ENCODE data around the gene ADH1B. TPM values are rescaled to one million over a fixed set of nuclear protein-coding genes. Genes with fewer than 3 reads are reported as not detected.

The ADH1B gene
- total and polyA plus RNA-seq, 4 experiments from 2014 or later: not detected

DNA sequence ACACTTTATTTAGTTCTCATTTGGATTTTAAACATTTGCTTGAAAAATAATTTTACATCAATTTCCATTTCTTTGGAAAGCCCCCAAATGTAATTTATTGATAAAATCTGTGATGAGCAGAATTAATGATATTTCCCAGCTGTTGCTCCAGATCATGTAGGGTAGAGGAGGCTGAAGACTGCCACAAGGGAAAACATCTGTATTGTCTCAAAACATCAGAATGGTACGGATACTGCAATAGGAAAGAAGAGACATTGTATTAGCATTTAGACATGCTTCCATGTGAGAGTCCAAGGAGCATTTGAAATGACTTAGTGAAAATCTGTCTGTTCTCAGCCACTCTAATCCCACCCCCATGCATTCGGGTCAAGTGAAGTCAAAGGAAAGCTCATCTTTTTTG is 44.8 kb downstream of the ADH1B start:
- no peaks in the 10 kb centered on the region for H3K36me3 Mint-ChIP-seq
- no peak overlapping the region for H3K27ac Mint-ChIP-seq
- H3K9me3 Mint-ChIP-seq: peaks cover 0 to 4% (median 2%) of the 10 kb centered on the region in 8 donors
- Histone ChIP-seq H3K36me3 (ENCODE audit: insufficient read depth, low read length) (no peaks in the 10 kb centered on the region), H3K27me3 (ENCODE audit: insufficient read depth, low read length) (no peaks in the 10 kb centered on the region), H3K4me3 (ENCODE audit: low read length in 2 of 2) (no peak overlapping the region), H3K27ac (ENCODE audit: low read depth, low read length) (no peak overlapping the region), H3K4me1 (ENCODE audit: insufficient read depth, low read length) (no peaks in the 10 kb centered on the region), H3K9me3 (ENCODE audit: control insufficient read depth in 1 of 2, low read length in 2 of 2) (no peaks in the 10 kb centered on the region)
- H3K4me1 Mint-ChIP-seq: no peaks in the 10 kb centered on the region
- DNase-seq: no peak
- ChIA-PET CTCF (ENCODE audit: partially characterized antibody) (no interaction called here), POLR2A (ENCODE audit: partially characterized antibody) (no interaction called here)
- H3K4me3 Mint-ChIP-seq: no peak overlapping the region
- intact Hi-C loops (cut with micrococcal nuclease): no loop called here
- H3K27me3 Mint-ChIP-seq: peaks cover 2 to 9% of the 10 kb centered on the region in 2 donors

- ChIA-PET CTCF (ENCODE audit: partially characterized antibody) (no interaction called here), POLR2A (ENCODE audit: partially characterized antibody) (no interaction called here)
- Mint-ChIP-seq H3K4me3 (no peak overlapping the region), H3K4me1 (no peaks in the 10 kb centered on the region), H3K27me3 (peaks cover 2 to 9% of the 10 kb centered on the region in 2 donors), H3K9me3 (peaks cover 0 to 4% (median 2%) of the 10 kb centered on the region in 8 donors), H3K27ac (no peak overlapping the region), H3K36me3 (no peaks in the 10 kb centered on the region)
- no peaks in the 10 kb centered on the region for H3K9me3 ChIP-seq (ENCODE audit: control insufficient read depth in 1 of 2, low read length in 2 of 2)
- intact Hi-C loops (cut with micrococcal nuclease): no loop called here
- no peaks in the 10 kb centered on the region for H3K36me3 ChIP-seq (ENCODE audit: insufficient read depth, low read length)
- H3K4me3 ChIP-seq (ENCODE audit: low read length in 2 of 2): no peak overlapping the region
- H3K4me1 ChIP-seq (ENCODE audit: insufficient read depth, low read length): no peaks in the 10 kb centered on the region
- H3K27ac ChIP-seq (ENCODE audit: low read depth, low read length): no peak overlapping the region
- H3K27me3 ChIP-seq (ENCODE audit: insufficient read depth, low read length): no peaks in the 10 kb centered on the region
- DNase-seq: no peak
Measured at GRCh38 chr4:99275885-99276284, 45.3 kb downstream of the ADH1B start.

- peaks cover 2 to 7% of the 10 kb centered on the region in 2 donors for H3K27me3 Mint-ChIP-seq
- Histone ChIP-seq H3K36me3 (ENCODE audit: insufficient read depth, low read length) (no peaks in the 10 kb centered on the region), H3K27me3 (ENCODE audit: insufficient read depth, low read length) (no peaks in the 10 kb centered on the region), H3K4me3 (ENCODE audit: low read length in 2 of 2) (no peak overlapping the region), H3K9me3 (ENCODE audit: control insufficient read depth in 1 of 2, low read length in 2 of 2) (no peaks in the 10 kb centered on the region), H3K27ac (ENCODE audit: low read depth, low read length) (no peak overlapping the region), H3K4me1 (ENCODE audit: insufficient read depth, low read length) (no peaks in the 10 kb centered on the region)
- ChIA-PET POLR2A (ENCODE audit: partially characterized antibody) (no interaction called here), CTCF (ENCODE audit: partially characterized antibody) (no interaction called here)
- H3K4me3 Mint-ChIP-seq: no peak overlapping the region
- intact Hi-C loops (cut with micrococcal nuclease): no loop called here
- no peaks in the 10 kb centered on the region for H3K4me1 Mint-ChIP-seq
- no peak overlapping the region for H3K27ac Mint-ChIP-seq
- peaks cover 0 to 5% (median 2%) of the 10 kb centered on the region in 8 donors for H3K9me3 Mint-ChIP-seq
- no peaks in the 10 kb centered on the region for H3K36me3 Mint-ChIP-seq
- DNase-seq: no peak
Measured at GRCh38 chr4:99275050-99275449, 46.2 kb downstream of the ADH1B start.

DNA sequence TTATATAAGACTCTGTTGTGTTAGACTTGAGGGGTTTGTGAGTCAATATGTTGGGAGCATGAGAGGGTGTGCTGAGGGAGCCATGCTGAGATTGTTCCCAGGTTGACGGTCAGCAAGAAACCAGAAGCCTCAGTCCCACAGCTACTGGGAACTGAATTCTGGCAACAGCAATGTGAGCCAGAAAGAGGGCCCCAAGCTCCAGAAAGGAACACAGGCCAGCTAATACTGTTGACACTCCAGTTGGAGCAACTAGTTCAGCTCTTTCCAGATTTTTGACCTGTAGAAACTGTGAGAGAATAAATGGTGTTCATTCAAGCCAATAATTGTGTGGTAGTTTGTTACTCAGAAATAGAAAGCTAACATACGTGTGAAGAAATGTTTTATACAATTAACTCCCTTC is 47.5 kb downstream of the ADH1B start:
- no peak for DNase-seq
- H3K27me3 Mint-ChIP-seq: peaks cover 0 to 5% of the 10 kb centered on the region in 2 donors
- H3K4me3 Mint-ChIP-seq: no peak overlapping the region
- Histone ChIP-seq H3K27ac (ENCODE audit: low read depth, low read length) (no peak overlapping the region), H3K36me3 (ENCODE audit: insufficient read depth, low read length) (no peaks in the 10 kb centered on the region), H3K27me3 (ENCODE audit: insufficient read depth, low read length) (no peaks in the 10 kb centered on the region), H3K4me3 (ENCODE audit: low read length in 2 of 2) (no peak overlapping the region), H3K9me3 (ENCODE audit: control insufficient read depth in 1 of 2, low read length in 2 of 2) (no peaks in the 10 kb centered on the region), H3K4me1 (ENCODE audit: insufficient read depth, low read length) (no peaks in the 10 kb centered on the region)
- POLR2A ChIA-PET (ENCODE audit: partially characterized antibody): no interaction called here
- no peaks in the 10 kb centered on the region for H3K36me3 Mint-ChIP-seq
- peaks cover 0 to 5% (median 2%) of the 10 kb centered on the region in 8 donors for H3K9me3 Mint-ChIP-seq
- CTCF ChIA-PET (ENCODE audit: partially characterized antibody): no interaction called here
- H3K4me1 Mint-ChIP-seq: no peaks in the 10 kb centered on the region
- no peak overlapping the region for H3K27ac Mint-ChIP-seq
- intact Hi-C loops (cut with micrococcal nuclease): no loop called here

GRCh38 chr4:99264927-99265326 is 56.3 kb downstream of the ADH1B start:
- POLR2A ChIA-PET (ENCODE audit: partially characterized antibody): no interaction called here

More at GRCh38 chr4:99264927-99265326, 56.3 kb downstream of the ADH1B start:
- no peak overlapping the region for H3K27ac ChIP-seq (ENCODE audit: low read depth, low read length)
- H3K36me3 ChIP-seq (ENCODE audit: insufficient read depth, low read length): no peaks in the 10 kb centered on the region
- peaks cover 2 to 28% (median 15%) of the 10 kb centered on the region in 8 donors for H3K9me3 Mint-ChIP-seq
- no peaks in the 10 kb centered on the region for H3K4me1 Mint-ChIP-seq
- DNase-seq: no peak
- no peaks in the 10 kb centered on the region for H3K4me1 ChIP-seq (ENCODE audit: insufficient read depth, low read length)
- no peaks in the 10 kb centered on the region for H3K9me3 ChIP-seq (ENCODE audit: control insufficient read depth in 1 of 2, low read length in 2 of 2)
- no peaks in the 10 kb centered on the region for H3K27me3 ChIP-seq (ENCODE audit: insufficient read depth, low read length)
- peaks cover 5 to 7% of the 10 kb centered on the region in 2 donors for H3K27me3 Mint-ChIP-seq
- no peak overlapping the region for H3K4me3 Mint-ChIP-seq
- H3K36me3 Mint-ChIP-seq: peaks cover 0 to 4% of the 10 kb centered on the region in 2 donors
- no peak overlapping the region for H3K27ac Mint-ChIP-seq
- CTCF ChIA-PET (ENCODE audit: partially characterized antibody): no interaction called here
- H3K4me3 ChIP-seq (ENCODE audit: low read length in 2 of 2): no peak overlapping the region
- intact Hi-C loops (cut with micrococcal nuclease): no loop called here

Other genes starting within 250 kb of the ADH1B start
- gene ADH5, start 232.6 kb downstream of the ADH1B start, total RNA-seq: 10 to 100 TPM; 75.6 to 80.5 TPM
- 100 to 1,000 TPM; 142 to 171 TPM for gene ADH5, start 232.6 kb downstream of the ADH1B start, polyA plus RNA-seq
- not detected for gene ADH4, start 177.1 kb downstream of the ADH1B start, total RNA-seq
- gene ADH4, start 177.1 kb downstream of the ADH1B start, polyA plus RNA-seq: not detected
- not detected for gene ADH6, start 102.2 kb downstream of the ADH1B start, total RNA-seq
- not detected for gene ADH6, start 102.2 kb downstream of the ADH1B start, polyA plus RNA-seq
- gene ADH1A, start 30.4 kb downstream of the ADH1B start, total RNA-seq: not detected
- gene ADH1A, start 30.4 kb downstream of the ADH1B start, polyA plus RNA-seq: not detected
- not detected for gene ADH1C, start 31.3 kb upstream of the ADH1B start, total RNA-seq
- not detected for gene ADH1C, start 31.3 kb upstream of the ADH1B start, polyA plus RNA-seq
- not detected for gene ADH7, start 113.9 kb upstream of the ADH1B start, total RNA-seq
- not detected for gene ADH7, start 113.9 kb upstream of the ADH1B start, polyA plus RNA-seq
- not detected for gene C4orf17, start 189.6 kb upstream of the ADH1B start, total RNA-seq
- not detected for gene C4orf17, start 189.6 kb upstream of the ADH1B start, polyA plus RNA-seq
- 1 to 10 TPM; 5.4 to 5.7 TPM for gene TRMT10A, start 242.6 kb upstream of the ADH1B start, total RNA-seq
- gene TRMT10A, start 242.6 kb upstream of the ADH1B start, polyA plus RNA-seq: 1 to 10 TPM; 3.7 to 5.4 TPM